GM19328 (cell line): Measurements from ENCODE around the gene NES.
A peak's percentile ranks its signal among the peaks of the same experiment; 100 is the strongest.

ENCODE experiments used
- ATAC-seq: cut with Tn5 transposase; IDR thresholded peaks from one replicate; pipeline ENCODE4 v1.9.1; 2021; ENCODE audit warnings: mild to moderate bottlenecking, moderate library complexity; ENCODE audit not compliant: unreplicated experiment

The NES gene

GRCh38 chr1:156676820-156677615 lies at the start of gene NES:
Gene NES (minus strand): TSS chr1:156677407. CDS start chr1:156677264, 143 bp downstream.
- no peak for ATAC-seq

- no peak for ATAC-seq
Observed at GRCh38 chr1:156726549-156727226, 49.5 kb upstream of the NES start.

- peak; percentile 34 for ATAC-seq
Observed at GRCh38 chr1:156725683-156726280, 48.6 kb upstream of the NES start.

GRCh38 chr1:156721535-156721934 lies 44.3 kb upstream of the NES start:
- ATAC-seq: no peak

- no peak for ATAC-seq
Observed at GRCh38 chr1:156721131-156721530, 43.9 kb upstream of the NES start.

- ATAC-seq: no peak
Observed at GRCh38 chr1:156717351-156717750, 40.1 kb upstream of the NES start.

- no peak for ATAC-seq
Observed at GRCh38 chr1:156714830-156715229, 37.6 kb upstream of the NES start.

- ATAC-seq: no peak
Observed at GRCh38 chr1:156712626-156713025, 35.4 kb upstream of the NES start.

GRCh38 chr1:156711011-156711817 lies 34.0 kb upstream of the NES start:
- ATAC-seq: no peak

- ATAC-seq: no peak
Observed at GRCh38 chr1:156709757-156710489, 32.7 kb upstream of the NES start.

GRCh38 chr1:156709031-156709430 lies 31.8 kb upstream of the NES start:
- no peak for ATAC-seq

GRCh38 chr1:156708218-156708661 lies 31.0 kb upstream of the NES start:
- ATAC-seq: no peak

GRCh38 chr1:156707417-156708217 lies 30.4 kb upstream of the NES start:
- ATAC-seq: no peak

GRCh38 chr1:156706657-156707416 lies 29.6 kb upstream of the NES start:
- ATAC-seq: no peak

- ATAC-seq: no peak
Observed at GRCh38 chr1:156705918-156706656, 28.9 kb upstream of the NES start.

GRCh38 chr1:156705321-156705917 lies 28.2 kb upstream of the NES start, which contains the start of gene CRABP2:
Gene CRABP2 (minus strand): TSS chr1:156705583. CDS start chr1:156705446, 137 bp downstream.
- ATAC-seq: no peak

GRCh38 chr1:156704930-156705320 lies 27.7 kb upstream of the NES start:
- no peak for ATAC-seq
